DMS79 treated with DMSO at 0.1 percent for 48 hours (cell line): Measurements from ENCODE around the gene MSL2.
"Not testable (repeated sequence)": the region's sequence is repeated elsewhere in the genome, so short reads cannot be mapped to it uniquely, and the experiment has no call there.

Experiments used
- DNase-seq: peaks from one replicate; lab custom pipeline; 2025; lab: John Stamatoyannopoulos, UW

Gene MSL2

DNA sequence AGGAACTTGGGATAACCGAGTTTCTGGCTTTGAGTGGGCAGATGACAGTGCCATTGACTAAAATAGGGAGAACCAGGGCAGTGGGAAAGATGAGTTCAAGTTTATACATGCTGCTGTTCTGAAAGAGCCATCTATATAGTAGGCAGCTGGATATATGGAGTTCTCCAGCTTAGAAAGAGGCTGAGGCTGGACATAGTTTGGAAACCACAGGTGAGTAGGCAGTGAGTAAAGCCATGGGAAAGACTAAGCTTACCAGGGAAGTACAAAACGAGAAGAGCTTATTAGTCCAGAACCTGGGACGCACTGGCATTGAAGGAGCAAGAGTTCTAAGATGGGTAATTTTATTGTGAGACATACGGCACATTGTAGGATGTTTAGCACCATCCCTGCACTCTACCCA lies 54.2 kb downstream of the MSL2 start:
- no peak for DNase-seq

DNA sequence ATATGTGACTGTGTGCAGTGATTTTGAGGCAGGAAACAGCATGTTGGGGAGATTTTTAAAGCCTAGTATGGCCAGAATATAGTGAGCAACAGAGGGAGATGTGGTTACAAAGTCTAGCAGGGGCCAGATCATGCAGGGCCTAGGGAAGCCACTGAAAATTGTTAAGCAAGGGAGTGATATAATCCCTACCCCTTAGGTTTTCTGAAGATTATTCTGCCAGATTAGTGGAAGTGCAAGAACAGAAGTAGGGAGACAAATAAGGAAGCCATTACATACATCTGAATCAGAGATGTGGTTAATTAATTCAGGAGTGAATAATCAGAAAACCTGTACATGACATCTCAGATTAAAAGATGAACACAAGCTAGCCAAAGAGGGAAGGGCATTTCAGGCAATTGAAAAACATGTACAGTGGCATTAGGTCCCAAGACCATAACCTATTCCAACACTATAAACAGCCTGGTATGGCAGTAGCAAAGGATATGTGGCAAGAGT lies 54.8 kb downstream of the MSL2 start:
- DNase-seq = no peak

DNA sequence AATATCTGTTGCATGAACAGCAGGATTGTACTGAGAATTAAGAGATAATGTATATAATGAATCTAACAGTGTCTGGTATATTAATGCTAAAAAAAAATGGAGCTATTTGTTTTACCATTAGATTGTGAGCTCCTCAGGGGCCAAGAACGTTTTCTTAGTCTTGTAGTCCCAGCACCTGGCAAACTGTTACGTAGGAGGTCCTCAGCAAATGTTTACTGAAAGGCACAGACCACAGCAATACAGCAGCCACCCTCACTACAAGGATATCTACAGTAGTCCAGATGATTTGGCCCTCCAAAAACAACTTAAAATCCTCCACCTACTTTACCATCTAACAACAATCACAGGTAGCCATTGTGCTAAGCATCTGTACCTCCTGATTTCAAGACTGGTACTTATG lies 59.7 kb downstream of the MSL2 start:
- no peak for DNase-seq

DNA sequence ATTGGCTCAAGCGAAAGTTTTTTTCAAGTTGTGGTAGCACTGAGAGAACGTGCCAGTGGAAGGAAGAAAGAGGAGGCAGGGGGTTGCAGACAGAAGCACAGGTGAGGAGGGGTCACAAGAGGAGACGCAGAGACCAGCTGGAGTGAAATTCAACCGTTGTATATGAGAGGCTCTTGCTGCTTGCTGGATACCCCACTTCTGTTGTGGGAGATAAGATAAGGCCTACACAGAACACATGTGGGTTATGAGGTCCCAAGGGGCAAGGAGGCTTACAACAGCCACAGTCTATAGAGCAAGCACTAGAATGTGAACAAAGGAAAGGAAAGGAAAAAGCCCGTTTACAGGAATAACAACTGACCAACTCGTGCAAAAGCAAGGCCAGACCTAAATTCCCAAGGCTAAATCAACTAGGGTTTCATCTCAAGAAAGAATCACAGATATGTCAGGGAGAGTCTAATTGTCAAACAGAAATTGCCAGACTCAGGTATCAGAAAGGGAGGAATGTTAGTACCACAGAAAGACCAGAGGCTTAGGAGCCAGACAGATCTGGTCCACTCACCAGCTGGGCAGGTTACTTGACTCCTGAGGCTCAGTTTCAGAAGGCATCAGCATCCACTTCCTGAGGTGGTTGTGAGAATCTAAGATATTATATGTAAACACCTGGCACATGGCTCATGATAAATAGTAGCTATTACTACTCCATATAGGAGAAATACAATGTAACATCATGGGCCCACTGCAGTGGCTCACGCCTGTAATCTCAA lies 60.9 kb downstream of the MSL2 start:
- no peak for DNase-seq

DNA sequence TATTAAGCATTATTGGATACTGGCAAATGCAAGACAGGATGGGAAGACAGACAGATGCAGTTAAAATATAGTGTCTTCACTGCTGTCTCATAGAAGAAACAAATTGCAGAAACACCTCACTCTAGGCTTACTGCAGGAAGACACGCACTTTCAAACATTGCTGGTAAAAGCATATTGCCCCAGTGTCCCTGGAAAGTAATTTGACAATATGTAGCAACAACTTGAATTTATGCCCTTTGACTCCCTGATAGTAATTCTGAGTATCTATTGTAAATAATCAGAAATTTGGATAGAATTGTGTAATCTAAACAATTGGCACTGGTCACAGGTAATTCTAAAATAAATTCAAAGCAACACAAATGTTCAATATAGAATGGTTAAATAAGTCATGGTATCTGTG lies 62.0 kb downstream of the MSL2 start:
- DNase-seq = no peak

DNA sequence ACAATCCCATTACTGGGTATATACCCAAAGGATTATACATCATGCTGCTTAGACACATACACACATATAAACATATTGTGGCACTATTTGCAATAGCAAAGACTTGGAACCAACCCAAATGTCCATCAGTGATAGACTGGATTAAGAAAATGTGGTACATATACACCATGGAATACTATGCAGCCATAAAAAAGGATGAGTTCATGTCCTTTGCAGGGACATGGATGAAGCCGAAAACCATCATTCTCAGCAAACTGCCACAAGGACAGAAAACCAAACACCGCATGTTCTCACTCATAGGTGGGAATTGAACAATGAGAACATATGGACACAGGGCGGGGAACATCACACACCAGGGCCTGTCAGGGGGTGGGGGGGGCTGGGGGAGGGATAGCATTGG lies 64.5 kb downstream of the MSL2 start:
- not testable (repeated sequence) for DNase-seq

DNA sequence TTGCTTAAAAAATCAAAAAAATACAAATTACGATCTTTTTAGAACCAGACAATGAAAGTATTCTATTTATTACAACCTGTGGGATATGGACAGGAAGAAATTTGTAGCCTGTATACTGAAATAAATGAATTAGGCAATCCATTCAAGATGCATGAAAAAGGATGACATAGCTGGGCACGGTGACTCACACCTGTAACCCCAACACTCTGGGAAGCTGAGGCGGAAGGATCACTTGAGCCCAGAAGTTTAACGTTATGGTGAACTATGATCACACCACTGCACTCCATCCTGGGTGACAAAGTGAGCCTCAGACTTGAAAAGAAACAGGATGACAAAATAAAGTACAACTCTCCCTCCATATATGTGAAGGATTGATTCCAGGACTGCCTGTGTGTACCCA lies 74.1 kb downstream of the MSL2 start:
- DNase-seq = no peak

DNA sequence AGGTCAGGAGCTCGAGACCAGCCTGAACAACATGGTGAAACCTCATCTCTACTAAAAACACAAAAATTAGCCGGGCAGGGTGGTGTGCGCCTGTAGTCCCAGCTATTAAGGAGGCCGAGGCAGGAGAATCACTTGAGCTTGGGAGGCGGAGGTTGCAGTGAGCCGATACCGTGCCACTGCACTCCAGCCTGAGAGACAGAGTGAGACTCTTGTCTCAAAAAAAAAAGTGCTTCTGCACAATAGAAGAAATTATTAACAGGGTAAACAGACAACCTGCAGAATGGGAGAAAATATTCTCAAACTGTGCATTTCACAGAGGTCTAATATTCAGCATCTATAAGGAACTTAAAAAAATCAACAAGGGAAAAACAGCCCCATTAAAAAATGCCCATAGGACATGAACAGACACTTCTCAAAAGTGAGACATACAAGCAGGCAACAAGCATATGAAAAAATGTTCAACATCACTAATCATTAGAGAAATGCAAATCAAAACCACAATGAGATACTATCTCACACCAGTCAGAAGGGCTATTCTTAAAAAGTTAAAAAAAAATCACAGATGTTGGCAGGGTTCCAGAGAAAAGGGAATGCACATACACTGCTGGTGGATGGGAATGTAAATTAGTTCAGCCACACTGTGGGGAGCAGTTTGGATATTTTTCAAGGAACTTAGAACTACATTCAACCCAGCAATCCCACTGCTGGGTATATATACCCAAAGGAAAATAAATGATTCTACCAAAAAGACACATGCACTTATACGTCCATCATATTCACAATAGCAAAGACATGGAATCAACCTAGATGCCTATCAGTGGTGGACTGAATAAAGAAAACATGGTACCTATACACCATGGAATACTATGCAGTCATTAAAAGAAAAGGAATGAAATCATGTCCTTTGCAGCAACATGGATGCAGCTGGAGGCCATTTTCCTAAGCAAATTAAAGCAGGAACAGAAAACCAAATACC lies 75.5 kb downstream of the MSL2 start:
- no peak for DNase-seq

DNA sequence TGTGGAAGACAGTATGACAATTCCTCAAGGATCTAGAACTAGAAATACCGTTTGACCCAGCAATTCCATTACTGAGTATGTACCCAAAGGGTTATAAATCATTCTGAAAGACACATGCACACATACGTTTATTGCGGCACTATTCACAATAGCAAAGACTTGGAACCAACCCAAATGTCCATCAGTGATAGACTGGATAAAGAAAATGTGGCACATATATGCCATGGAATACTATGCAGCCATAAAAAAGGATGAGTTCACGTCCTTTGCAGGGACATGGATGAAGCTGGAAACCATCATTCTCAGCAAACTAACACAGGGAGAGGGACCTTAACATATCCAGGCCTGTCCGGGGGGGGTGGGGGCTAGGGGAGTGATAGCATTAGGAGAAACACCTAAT lies 76.4 kb downstream of the MSL2 start:
- DNase-seq = not testable (repeated sequence)

DNA sequence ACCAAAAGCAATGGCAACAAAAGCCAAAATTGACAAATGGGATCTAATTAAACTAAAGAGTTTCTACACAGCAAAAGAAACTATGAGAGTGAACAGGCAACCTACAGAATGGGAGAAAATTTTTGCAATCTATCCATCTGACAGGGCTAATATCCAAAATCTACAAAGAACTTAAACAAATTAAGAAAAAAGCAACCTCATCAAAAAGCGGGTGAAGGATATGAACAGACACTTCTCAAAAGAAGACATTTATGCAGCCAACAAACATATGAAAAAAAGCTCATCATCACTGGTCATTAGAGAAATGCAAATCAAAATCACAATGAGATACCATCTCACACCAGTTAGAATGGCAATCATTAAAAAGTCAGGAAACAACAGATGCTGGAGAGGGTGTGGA lies 76.8 kb downstream of the MSL2 start:
- not testable (repeated sequence) for DNase-seq

DNA sequence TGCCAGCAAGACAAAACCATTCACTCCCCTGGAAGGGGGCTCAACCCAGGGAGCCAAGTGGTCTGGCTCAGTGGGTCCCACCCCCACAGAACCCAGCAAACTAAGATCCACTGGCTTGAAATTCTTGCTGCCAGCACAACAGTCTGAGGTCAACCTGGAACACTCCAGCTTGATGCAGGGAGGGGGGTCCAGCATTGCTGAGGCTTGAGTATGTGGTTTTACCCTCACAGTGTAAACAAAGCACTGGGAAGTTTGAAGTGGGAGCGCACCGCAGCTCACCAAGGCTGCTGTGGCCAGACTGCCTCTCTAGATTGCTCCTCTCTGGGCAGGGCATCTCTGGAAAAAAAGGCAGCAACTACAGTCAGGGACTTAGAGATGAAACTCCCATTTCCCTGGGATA lies 81.7 kb downstream of the MSL2 start:
- DNase-seq = peak; percentile 10

DNA sequence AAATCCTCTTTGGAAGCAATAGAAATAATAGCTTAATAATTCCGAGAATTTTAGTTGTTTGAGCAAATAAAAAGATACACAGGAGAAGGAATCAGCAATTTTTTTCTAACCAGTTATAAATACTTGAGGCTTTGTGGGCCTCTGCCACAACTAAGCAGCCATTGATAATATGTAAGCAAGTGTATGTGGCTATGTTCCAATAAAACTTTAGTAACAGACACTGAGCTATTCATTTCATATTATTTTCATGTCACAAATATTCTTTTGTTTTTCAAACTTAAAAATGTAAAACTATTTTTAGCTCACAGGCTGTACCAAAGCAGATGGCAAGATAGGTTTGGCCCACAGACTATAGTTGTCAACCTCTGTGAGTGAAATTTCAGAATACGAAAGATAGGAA lies 85.7 kb downstream of the MSL2 start:
- no peak for DNase-seq

DNA sequence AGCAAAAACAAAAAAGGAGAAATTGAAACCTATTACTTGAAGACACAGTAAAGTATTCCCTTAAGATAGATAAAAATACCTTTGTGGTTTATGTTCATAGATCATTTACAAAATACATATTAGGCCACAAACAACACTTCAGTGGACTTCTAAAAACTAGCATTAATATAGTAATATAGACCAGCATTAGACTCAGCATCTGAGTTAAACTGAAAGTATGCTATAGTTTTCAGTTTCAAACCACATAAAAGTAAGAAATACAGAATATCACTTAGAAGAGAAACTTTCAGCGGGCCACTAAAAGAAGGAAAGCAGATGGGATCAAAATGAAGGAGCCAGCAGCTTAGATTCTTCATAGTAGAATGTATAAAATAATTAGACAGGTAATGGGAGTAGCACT lies 86.6 kb downstream of the MSL2 start:
- no peak for DNase-seq

DNA sequence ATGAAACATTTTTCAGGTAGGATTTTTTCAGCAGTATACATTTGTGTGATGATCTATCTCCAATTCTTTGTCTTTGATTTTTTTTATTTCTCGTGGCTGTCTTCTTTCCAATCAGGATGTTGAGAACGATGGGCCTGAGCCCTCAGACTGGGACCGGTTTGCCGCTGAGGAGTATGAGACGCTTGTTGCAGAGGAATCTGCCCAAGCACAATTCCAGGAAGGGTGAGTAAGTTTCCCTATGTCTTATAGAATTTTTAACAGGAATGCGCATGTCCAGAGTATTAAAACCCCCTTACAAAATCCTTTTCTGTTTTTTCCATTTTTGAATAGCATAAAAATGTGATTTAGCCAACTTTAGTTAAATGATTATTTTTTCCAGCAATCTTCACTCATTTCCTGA lies 90.0 kb downstream of the MSL2 start:
- no peak for DNase-seq

DNA sequence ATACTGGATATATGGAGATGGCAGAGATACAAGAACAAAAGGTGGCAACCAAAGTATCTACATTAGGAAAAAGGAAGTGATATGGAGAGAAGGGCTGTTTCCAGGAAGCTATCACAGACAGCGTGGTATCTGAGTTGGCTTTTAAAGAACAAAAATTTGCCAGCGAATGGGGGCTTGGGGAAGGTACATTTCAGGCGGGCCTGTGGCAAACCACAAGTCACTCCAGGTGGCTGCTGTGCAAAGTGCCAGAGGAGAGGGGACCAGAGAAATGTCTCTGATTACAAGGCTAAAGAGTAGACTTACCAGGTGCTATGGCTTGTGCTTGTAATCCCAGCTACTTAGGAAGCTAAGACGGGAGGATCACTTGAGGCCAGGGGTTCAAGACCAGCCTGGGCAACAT lies 91.1 kb downstream of the MSL2 start:
- no peak for DNase-seq
